Panc1 (cell line): ENCODE data around the gene F13A1. TPM values are rescaled to one million over a fixed set of nuclear protein-coding genes. Genes with fewer than 3 reads are reported as not detected.

Source experiments
- ATAC-seq: fragments of 200-7000 bp; cut with Tn5 transposase; 2 replicates; pipeline ENCODE4 v1.9.1; 2020; ENCODE audit warnings: mild to moderate bottlenecking, moderate library complexity
- BruUV-seq: library from RNA; stranded (reverse); fragments of 400-500 nt; replicated peaks from 2 replicates; lab custom pipeline; 2021; lab: Mats Ljungman, UMichigan
- CTCF ChIA-PET: fragments of 300-600 bp; sonication (Branson Sonifier 250); formaldehyde crosslinking; loops from one replicate; lab custom pipeline; 2022; ENCODE audit warnings: antibody characterized with exemption; lab: Charles Lee
- POLR2A ChIA-PET: fragments of 300-600 bp; sonication (Branson Sonifier 250); formaldehyde crosslinking; loops from one replicate; lab custom pipeline; 2022; ENCODE audit warnings: antibody characterized with exemption; lab: Charles Lee
- DNase-seq: peaks from one replicate; pipeline ENCODE4 v3.0.0-alpha.2; 2010; ENCODE audit warnings: low read depth, low spot score
- H3K27ac ChIP-seq: 2 replicates; pipeline ENCODE4 v1.5.1; 2011; ENCODE audit warnings: mild to moderate bottlenecking, low read length, inconsistent platforms
- H3K27me3 ChIP-seq: fragments of 200-500 bp; sonication (Bioruptor generic); 2 replicates; pipeline ENCODE4 v1.6.0; 2014; ENCODE audit warnings: low read length, inconsistent platforms; ENCODE audit not compliant: control insufficient read depth, insufficient read depth
- H3K36me3 ChIP-seq: fragments of 200-500 bp; sonication (Bioruptor generic); 2 replicates; pipeline ENCODE4 v1.5.1; 2014; ENCODE audit warnings: inconsistent platforms, mild to moderate bottlenecking, low read length, moderate library complexity; ENCODE audit not compliant: control insufficient read depth, insufficient read depth
- H3K4me1 ChIP-seq: 2 replicates; pipeline ENCODE4 v1.5.1; 2011; ENCODE audit warnings: inconsistent platforms, mild to moderate bottlenecking, low read length, moderate library complexity; ENCODE audit not compliant: control insufficient read depth, insufficient read depth
- H3K4me3 ChIP-seq, 2 experiments: 2 replicates each; pipeline ENCODE4 v1.5.1; 2011 to 2012; ENCODE audit warnings: low read depth in 2 of 2, low read length in 2 of 2, mild to moderate bottlenecking in 2 of 2, inconsistent platforms in 1 of 2, moderate library complexity in 1 of 2
- H3K9me3 ChIP-seq: fragments of 200-500 bp; sonication (Bioruptor generic); 2 replicates; pipeline ENCODE4 v1.5.1; 2014; ENCODE audit warnings: low read depth, mild to moderate bottlenecking, inconsistent platforms, low read length, moderate library complexity; ENCODE audit not compliant: control insufficient read depth, insufficient read depth
- POLR2AphosphoS5 ChIP-seq: IDR thresholded peaks from 2 replicates; pipeline ENCODE4 v1.6.1; 2012; ENCODE audit warnings: mild to moderate bottlenecking, low read depth, low read length, moderate library complexity
- REST ChIP-seq, 2 experiments: IDR thresholded peaks; 2 replicates each; pipeline ENCODE4 v1.6.1; 2011 to 2012; ENCODE audit warnings: low read depth in 2 of 2, control low read depth in 1 of 2, low read length in 1 of 2, mild to moderate bottlenecking in 1 of 2, moderate library complexity in 1 of 2; ENCODE audit not compliant: insufficient read depth in 1 of 2
- SIN3A ChIP-seq: IDR thresholded peaks from 2 replicates; pipeline ENCODE4 v1.6.1; 2012; ENCODE audit warnings: low read depth, mild to moderate bottlenecking, low read length, moderate library complexity, borderline replicate concordance; ENCODE audit not compliant: insufficient read depth
- TCF7L2 ChIP-seq: IDR thresholded peaks from 2 replicates; pipeline ENCODE4 v1.6.1; 2011; ENCODE audit warnings: mild to moderate bottlenecking, low read depth, low read length, inconsistent platforms
- in situ Hi-C: cut with HindIII; loops from 2 replicates; pipeline ENCODE4 v1.10.0; 2016; ENCODE audit warnings: low sequenced_read_pairs, low pct_unique_long_range_greater_than_20kb
- intact Hi-C: fragments of 100-400 bp; cut with micrococcal nuclease; formaldehyde crosslinking; loops from one replicate; pipeline ENCODE4 v1.10.0; 2022; ENCODE audit not compliant: unreplicated experiment
- total RNA-seq: library from RNA; stranded (reverse); gene quantifications from one replicate; pipeline ENCODE4 v1.2.1, GENCODE V29; 2021; ENCODE audit not compliant: unreplicated experiment
- TF ChIP-seq, protein P1 (sequence below): fragments of 450-650 bp; IDR thresholded peaks from 2 replicates; pipeline ENCODE4 v1.5.1; 2017; ENCODE audit warnings: mild to moderate bottlenecking

The F13A1 gene
- total RNA-seq, 1 experiment from 2014 or later = 0.26 TPM

- intact Hi-C loops = no loop called here
- ChIA-PET CTCF (no interaction called here), POLR2A (no interaction called here)
- H3K4me3 ChIP-seq = no peak overlapping the region
- no peaks in the 10 kb centered on the region; the same call in 1 of the 2 replicates for H3K27me3 ChIP-seq
- DNase-seq = no peak
- no peaks in the 10 kb centered on the region for H3K36me3 ChIP-seq
- ATAC-seq = no peak
- H3K27ac ChIP-seq = no peak overlapping the region
- in situ Hi-C loops = no loop called here
- BruUV-seq = no TSS peak
- no peaks in the 10 kb centered on the region for H3K9me3 ChIP-seq
- TF ChIP-seq TCF7L2 (no peak), POLR2AphosphoS5 (no peak), SIN3A (no peak), REST (IDR thresholded peaks at IDR 0.05; ENCODE audit: insufficient read depth in 1 of 2, low read depth in 2 of 2, low read length in 1 of 2) (no peak)
- TF ChIP-seq, protein P1, sequence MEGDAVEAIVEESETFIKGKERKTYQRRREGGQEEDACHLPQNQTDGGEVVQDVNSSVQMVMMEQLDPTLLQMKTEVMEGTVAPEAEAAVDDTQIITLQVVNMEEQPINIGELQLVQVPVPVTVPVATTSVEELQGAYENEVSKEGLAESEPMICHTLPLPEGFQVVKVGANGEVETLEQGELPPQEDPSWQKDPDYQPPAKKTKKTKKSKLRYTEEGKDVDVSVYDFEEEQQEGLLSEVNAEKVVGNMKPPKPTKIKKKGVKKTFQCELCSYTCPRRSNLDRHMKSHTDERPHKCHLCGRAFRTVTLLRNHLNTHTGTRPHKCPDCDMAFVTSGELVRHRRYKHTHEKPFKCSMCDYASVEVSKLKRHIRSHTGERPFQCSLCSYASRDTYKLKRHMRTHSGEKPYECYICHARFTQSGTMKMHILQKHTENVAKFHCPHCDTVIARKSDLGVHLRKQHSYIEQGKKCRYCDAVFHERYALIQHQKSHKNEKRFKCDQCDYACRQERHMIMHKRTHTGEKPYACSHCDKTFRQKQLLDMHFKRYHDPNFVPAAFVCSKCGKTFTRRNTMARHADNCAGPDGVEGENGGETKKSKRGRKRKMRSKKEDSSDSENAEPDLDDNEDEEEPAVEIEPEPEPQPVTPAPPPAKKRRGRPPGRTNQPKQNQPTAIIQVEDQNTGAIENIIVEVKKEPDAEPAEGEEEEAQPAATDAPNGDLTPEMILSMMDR = no peak
- H3K4me1 ChIP-seq = no peaks in the 10 kb centered on the region
Observed at GRCh38 chr6:6230286-6230685, 90.2 kb downstream of the F13A1 start.

DNA sequence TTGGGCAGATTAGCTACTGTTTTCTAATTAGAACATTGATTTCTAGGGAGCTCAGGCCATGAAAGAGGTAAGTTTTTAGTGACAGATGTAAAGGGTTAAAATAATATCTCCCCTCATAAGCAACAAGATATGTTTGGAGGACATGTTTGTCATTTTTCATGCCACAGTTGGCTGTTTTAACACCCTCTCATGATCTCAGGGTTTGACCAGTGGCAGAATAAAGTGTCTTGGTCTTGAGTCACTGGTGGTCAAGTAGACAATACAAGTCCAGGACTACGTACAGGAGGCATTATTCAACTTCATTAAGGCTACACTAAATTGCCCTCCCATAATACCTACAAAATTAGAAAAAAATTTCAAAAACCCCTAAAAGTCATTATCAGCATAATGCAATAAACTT lies 92.6 kb downstream of the F13A1 start:
- no TSS peak for BruUV-seq
- DNase-seq (no peak), ATAC-seq (no peak)
- H3K4me1 ChIP-seq = no peaks in the 10 kb centered on the region
- H3K36me3 ChIP-seq = no peaks in the 10 kb centered on the region
- no peaks in the 10 kb centered on the region for H3K9me3 ChIP-seq
- TF ChIP-seq TCF7L2 (no peak), SIN3A (no peak), REST (IDR thresholded peaks at IDR 0.05; ENCODE audit: insufficient read depth in 1 of 2, low read depth in 2 of 2, low read length in 1 of 2) (no peak), POLR2AphosphoS5 (no peak)
- TF ChIP-seq, protein P1 = no peak
- ChIA-PET CTCF (no interaction called here), POLR2A (interaction anchor here (0.6 kb wide), 1 partner anchor 249 kb away, joined by 14 read pairs; no protein-coding TSS in a partner anchor)
- H3K27ac ChIP-seq = no peak overlapping the region
- intact Hi-C loops (loop anchor here (10.0 kb wide), 1 partner anchor 173 kb away; no protein-coding TSS in a partner anchor), in situ Hi-C loops (no loop called here)
- H3K4me3 ChIP-seq = no peak overlapping the region
- H3K27me3 ChIP-seq = no peaks in the 10 kb centered on the region; the same call in none of the 2 replicates
